A549 (cell line): ENCODE data around the gene HJV. TPM values are rescaled to one million over a fixed set of nuclear protein-coding genes. Genes with fewer than 3 reads are reported as not detected.

Experiments
- ATAC-seq, 2 experiments: fragments of 200-7000 bp in 1 of 2; fragments of >200 bp in 1 of 2; cut with Nextera tagmentation in 1 of 2; cut with Tn5 transposase in 1 of 2; 3 replicates each; pipeline versions ENCODE4 v1.8.0 to v1.9.1; 2018 to 2020; ENCODE audit warnings: mild to moderate bottlenecking in 1 of 2, moderate library complexity in 1 of 2
- CTCF ChIA-PET: fragments of 300-600 bp; sonication (Branson Sonifier 250); formaldehyde crosslinking; extraction: SDS; loops from one replicate; lab custom pipeline; 2021; ENCODE audit warnings: antibody characterized with exemption, inconsistent platforms; lab: Yijun Ruan, JAX
- POLR2A ChIA-PET: fragments of 350-600 bp; formaldehyde crosslinking; extraction: SDS; loops from one replicate; lab custom pipeline; 2021; ENCODE audit warnings: antibody characterized with exemption, inconsistent platforms; lab: Yijun Ruan, JAX
- DNase-seq, 2 experiments: peaks; one replicate each; pipeline versions ENCODE4 v3.0.0 to v3.0.0-alpha.2; 2011 to 2016; ENCODE audit warnings: low read depth in 1 of 2, low spot score in 1 of 2
- FAIRE-seq: peaks from 2 replicates; lab custom pipeline; 2011; peaks lifted over from hg19 to GRCh38; lab: Jason Lieb, UNC
- H3K27ac ChIP-seq, 2 experiments: fragments of >200 bp; sonication (Bioruptor Twin); formaldehyde crosslinking; 3 replicates each; pipeline ENCODE4 v1.5.1; 2016 to 2017
- H3K4me1 ChIP-seq: fragments of >200 bp; sonication (Bioruptor Twin); formaldehyde crosslinking; 3 replicates; pipeline ENCODE4 v1.6.1; 2016
- H3K4me2 ChIP-seq: fragments of >200 bp; sonication (Bioruptor Twin); formaldehyde crosslinking; 3 replicates; pipeline ENCODE4 v1.6.1; 2016
- H3K4me3 ChIP-seq: fragments of >200 bp; sonication (Bioruptor Twin); formaldehyde crosslinking; 3 replicates; pipeline ENCODE4 v1.5.1; 2016
- H3K9me3 ChIP-seq: fragments of >200 bp; sonication (Bioruptor Twin); formaldehyde crosslinking; 3 replicates; pipeline ENCODE4 v1.6.1; 2016
- BHLHE40 ChIP-seq: IDR thresholded peaks from 2 replicates; pipeline ENCODE4 v1.6.1; 2012; ENCODE audit warnings: low read depth, low read length, inconsistent platforms
- CTCF ChIP-seq: fragments of >200 bp; sonication (Bioruptor Twin); formaldehyde crosslinking; IDR thresholded peaks from 3 replicates; pipeline ENCODE4 v1.5.1; 2016
- E2F6 ChIP-seq: IDR thresholded peaks from 2 replicates; pipeline ENCODE4 v1.6.1; 2012; ENCODE audit warnings: low read depth, borderline replicate concordance
- ELK1 ChIP-seq: fragments of 150-350 bp; IDR thresholded peaks from 2 replicates; pipeline ENCODE4 v1.6.1; 2014; ENCODE audit warnings: low read depth, mild to moderate bottlenecking, low read length
- ESRRA ChIP-seq: fragments of 150-350 bp; IDR thresholded peaks from 2 replicates; pipeline ENCODE4 v1.6.1; 2014; ENCODE audit warnings: mild to moderate bottlenecking, low read length, borderline replicate concordance
- FOSB ChIP-seq: fragments of 250-450 bp; sonication (Bioruptor Pico); IDR thresholded peaks from 2 replicates; pipeline ENCODE4 v1.5.0; 2020; ENCODE audit warnings: mild to moderate bottlenecking, moderate library complexity
- HDAC2 ChIP-seq: fragments of 200-600 bp; sonication (generic); IDR thresholded peaks from 2 replicates; pipeline ENCODE4 v1.6.1; 2016
- HMGXB4 ChIP-seq: fragments of 250-450 bp; sonication (Bioruptor Pico); IDR thresholded peaks from 2 replicates; pipeline ENCODE4 v1.5.0; 2021; ENCODE audit warnings: mild to moderate bottlenecking, moderate library complexity, borderline replicate concordance
- HOXB13 ChIP-seq: fragments of 250-450 bp; sonication (Bioruptor Pico); IDR thresholded peaks from 2 replicates; pipeline ENCODE4 v1.5.0; 2020; ENCODE audit warnings: low read depth, mild to moderate bottlenecking, moderate library complexity
- HOXB5 ChIP-seq: fragments of 250-450 bp; sonication (Bioruptor Pico); IDR thresholded peaks from 2 replicates; pipeline ENCODE4 v1.5.0; 2020; ENCODE audit warnings: mild to moderate bottlenecking, moderate library complexity
- KDM1A ChIP-seq: fragments of 200-600 bp; sonication (generic); IDR thresholded peaks from 2 replicates; pipeline ENCODE4 v1.6.1; 2016; ENCODE audit warnings: low read depth, mild to moderate bottlenecking
- NFE2L2 ChIP-seq: fragments of 150-350 bp; conservative IDR thresholded peaks from 2 replicates; pipeline ENCODE4 v1.6.1; 2014; ENCODE audit warnings: low read length
- NR3C1 ChIP-seq: fragments of >200 bp; sonication (Bioruptor Twin); formaldehyde crosslinking; IDR thresholded peaks from 3 replicates; pipeline ENCODE4 v1.6.1; 2017
- PBX3 ChIP-seq: IDR thresholded peaks from 2 replicates; pipeline ENCODE4 v1.6.1; 2012
- POLR2A ChIP-seq: IDR thresholded peaks from 2 replicates; pipeline ENCODE4 v1.6.1; 2012; ENCODE audit warnings: mild to moderate bottlenecking, low read length
- POLR2AphosphoS2 ChIP-seq: conservative IDR thresholded peaks from 2 replicates; pipeline ENCODE4 v1.6.1; 2012; ENCODE audit warnings: low read length, improper control_type of control experiment, inconsistent platforms
- RARB ChIP-seq: fragments of 250-450 bp; sonication (Bioruptor Pico); IDR thresholded peaks from 2 replicates; pipeline ENCODE4 v1.8.0; 2021; ENCODE audit warnings: mild to moderate bottlenecking, moderate library complexity
- RCOR1 ChIP-seq: fragments of 150-350 bp; IDR thresholded peaks from 2 replicates; pipeline ENCODE4 v1.6.1; 2014; ENCODE audit warnings: antibody characterized with exemption, low read length, low read depth
- RFX5 ChIP-seq: fragments of 450-650 bp; IDR thresholded peaks from 2 replicates; pipeline ENCODE4 v1.7.1; 2014; ENCODE audit warnings: antibody characterized with exemption, mild to moderate bottlenecking, moderate library complexity
- RNF2 ChIP-seq: fragments of 200-600 bp; sonication (generic); IDR thresholded peaks from 2 replicates; pipeline ENCODE4 v1.6.1; 2016; ENCODE audit warnings: low read depth, mild to moderate bottlenecking, antibody characterized with exemption, moderate library complexity, borderline replicate concordance
- SREBF2 ChIP-seq: fragments of 450-650 bp; IDR thresholded peaks from 2 replicates; pipeline ENCODE4 v1.6.1; 2014; ENCODE audit warnings: mild to moderate bottlenecking, moderate library complexity
- ZNF302 ChIP-seq: fragments of 250-450 bp; sonication (Bioruptor Pico); IDR thresholded peaks from 2 replicates; pipeline ENCODE4 v1.9.0; 2021; ENCODE audit warnings: inconsistent platforms, mild to moderate bottlenecking, moderate library complexity
- ZSCAN20 ChIP-seq: fragments of 250-450 bp; sonication (Bioruptor Pico); IDR thresholded peaks from 2 replicates; pipeline ENCODE4 v1.8.0; 2022; ENCODE audit warnings: mild to moderate bottlenecking, moderate library complexity
- WGBS: methylation state at CpG from one replicate; pipeline ENCODE4 v1.1.6; 2017; ENCODE audit errors: missing lambda C conversion rate; 5-methylcytosine and 5-hydroxymethylcytosine counted together
- polyA plus RNA-seq, 4 experiments: library from polyadenylated mRNA; depleted of rRNA in 3 of 4; stranded (reverse); fragments of >200 nt; fragmentation: RNase III in 1 of 4; extraction: RNeasy Plus Mini Kit Qiagen cat#74134 plus additional on column Dnase treatment in 1 of 4; gene quantifications; 2 replicates in 3 of 4; 3 replicates in 1 of 4; pipeline ENCODE4 v1.2.3, GENCODE V29; 2011 to 2017
- TF ChIP-seq, protein P1 (sequence below): fragments of >200 bp; sonication (Bioruptor Twin); formaldehyde crosslinking; IDR thresholded peaks from 2 replicates; pipeline ENCODE4 v1.6.1; 2016
- TF ChIP-seq, protein P2 (sequence below): fragments of 200-600 bp; sonication (generic); IDR thresholded peaks from 2 replicates; pipeline ENCODE4 v1.6.1; 2016; ENCODE audit warnings: antibody characterized with exemption, mild to moderate bottlenecking, moderate library complexity
- TF ChIP-seq, protein P3 (sequence below): IDR thresholded peaks from 2 replicates; pipeline ENCODE4 v1.6.1; 2012

The HJV gene
- polyA plus RNA-seq, 2 of the 4 experiments (the other 2 are of a cell fraction): not detected

GRCh38 chr1:145975216-145975615, 46.3 kb downstream of the HJV start:
- WGBS: 70% methylated on average over 4 of the region's 4 CpGs
- H3K4me2 ChIP-seq: no peak overlapping the region
- peaks cover 20% of the 10 kb centered on the region; the same call in 2 of the 3 replicates for H3K4me1 ChIP-seq
- ATAC-seq (no peak), DNase-seq (no peak), FAIRE-seq (no peak)
- H3K9me3 ChIP-seq: no peaks in the 10 kb centered on the region
- H3K4me3 ChIP-seq: no peak overlapping the region
- ChIA-PET CTCF (interaction anchor here (1.0 to 24.2 kb wide), 4 partner anchors 17 to 129 kb away, joined by 3 to 566 read pairs (median 76); partner anchors contain the start of genes HJV and TXNIP), POLR2A (no interaction called here)
- H3K27ac ChIP-seq: no peak overlapping the region
- TF ChIP-seq, protein P1, sequence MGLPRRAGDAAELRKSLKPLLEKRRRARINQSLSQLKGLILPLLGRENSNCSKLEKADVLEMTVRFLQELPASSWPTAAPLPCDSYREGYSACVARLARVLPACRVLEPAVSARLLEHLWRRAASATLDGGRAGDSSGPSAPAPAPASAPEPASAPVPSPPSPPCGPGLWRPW: no peak
- TF ChIP-seq HDAC2 (no peak), ZSCAN20 (CRISPR knock-in tag) (no peak), NFE2L2 (no peak), E2F6 (no peak), FOSB (CRISPR knock-in tag) (no peak), ELK1 (no peak), ESRRA (no peak), RARB (no peak), POLR2A (no peak), HOXB13 (CRISPR knock-in tag) (no peak), NR3C1 (no peak), HOXB5 (CRISPR knock-in tag) (no peak)
- TF ChIP-seq, protein P2, sequence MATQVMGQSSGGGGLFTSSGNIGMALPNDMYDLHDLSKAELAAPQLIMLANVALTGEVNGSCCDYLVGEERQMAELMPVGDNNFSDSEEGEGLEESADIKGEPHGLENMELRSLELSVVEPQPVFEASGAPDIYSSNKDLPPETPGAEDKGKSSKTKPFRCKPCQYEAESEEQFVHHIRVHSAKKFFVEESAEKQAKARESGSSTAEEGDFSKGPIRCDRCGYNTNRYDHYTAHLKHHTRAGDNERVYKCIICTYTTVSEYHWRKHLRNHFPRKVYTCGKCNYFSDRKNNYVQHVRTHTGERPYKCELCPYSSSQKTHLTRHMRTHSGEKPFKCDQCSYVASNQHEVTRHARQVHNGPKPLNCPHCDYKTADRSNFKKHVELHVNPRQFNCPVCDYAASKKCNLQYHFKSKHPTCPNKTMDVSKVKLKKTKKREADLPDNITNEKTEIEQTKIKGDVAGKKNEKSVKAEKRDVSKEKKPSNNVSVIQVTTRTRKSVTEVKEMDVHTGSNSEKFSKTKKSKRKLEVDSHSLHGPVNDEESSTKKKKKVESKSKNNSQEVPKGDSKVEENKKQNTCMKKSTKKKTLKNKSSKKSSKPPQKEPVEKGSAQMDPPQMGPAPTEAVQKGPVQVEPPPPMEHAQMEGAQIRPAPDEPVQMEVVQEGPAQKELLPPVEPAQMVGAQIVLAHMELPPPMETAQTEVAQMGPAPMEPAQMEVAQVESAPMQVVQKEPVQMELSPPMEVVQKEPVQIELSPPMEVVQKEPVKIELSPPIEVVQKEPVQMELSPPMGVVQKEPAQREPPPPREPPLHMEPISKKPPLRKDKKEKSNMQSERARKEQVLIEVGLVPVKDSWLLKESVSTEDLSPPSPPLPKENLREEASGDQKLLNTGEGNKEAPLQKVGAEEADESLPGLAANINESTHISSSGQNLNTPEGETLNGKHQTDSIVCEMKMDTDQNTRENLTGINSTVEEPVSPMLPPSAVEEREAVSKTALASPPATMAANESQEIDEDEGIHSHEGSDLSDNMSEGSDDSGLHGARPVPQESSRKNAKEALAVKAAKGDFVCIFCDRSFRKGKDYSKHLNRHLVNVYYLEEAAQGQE: no peak
- TF ChIP-seq, protein P3, sequence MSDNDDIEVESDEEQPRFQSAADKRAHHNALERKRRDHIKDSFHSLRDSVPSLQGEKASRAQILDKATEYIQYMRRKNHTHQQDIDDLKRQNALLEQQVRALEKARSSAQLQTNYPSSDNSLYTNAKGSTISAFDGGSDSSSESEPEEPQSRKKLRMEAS: no peak

GRCh38 chr1:145974721-145975120, 46.8 kb downstream of the HJV start:
- DNase-seq (no peak), FAIRE-seq (no peak), ATAC-seq (no peak)
- peaks cover 19% of the 10 kb centered on the region; the same call in 2 of the 3 replicates for H3K4me1 ChIP-seq
- no peak overlapping the region for H3K4me2 ChIP-seq
- WGBS: 60% methylated on average over 7 of the region's 7 CpGs
- no peak overlapping the region for H3K27ac ChIP-seq
- CTCF ChIA-PET: interaction anchor here (1.0 to 24.2 kb wide), 4 partner anchors 17 to 128 kb away, joined by 3 to 566 read pairs (median 76); partner anchors contain the start of genes HJV and TXNIP
- POLR2A ChIA-PET: no interaction called here
- H3K4me3 ChIP-seq: no peak overlapping the region
- no peaks in the 10 kb centered on the region for H3K9me3 ChIP-seq
- no peak for TF ChIP-seq RCOR1
- no peak for TF ChIP-seq HOXB5 (CRISPR knock-in tag)
- TF ChIP-seq RFX5: no peak
- no peak for TF ChIP-seq ZNF302 (CRISPR knock-in tag)
- no peak for TF ChIP-seq PBX3
- TF ChIP-seq ESRRA: no peak
- no peak for TF ChIP-seq CTCF
- TF ChIP-seq POLR2AphosphoS2: no peak
- TF ChIP-seq RNF2: no peak
- TF ChIP-seq BHLHE40: no peak
- no peak for TF ChIP-seq KDM1A
- TF ChIP-seq HMGXB4 (CRISPR knock-in tag): no peak
- no peak for TF ChIP-seq E2F6
- TF ChIP-seq SREBF2: no peak
